Hematopoietic multipotent progenitor cell treated with erythropoietin and hydrocortisone succinate and interleukin-3 and kit ligand, for 15 days (in vitro differentiated cells): ENCODE measurements around the gene HTRA3.

Experiments used
- DNase-seq: peaks from one replicate; pipeline ENCODE4 v3.0.0-alpha.2; 2015; ENCODE audit warnings: low spot score

The HTRA3 gene

GRCh38 chr4:8280158-8280875 is 10.8 kb downstream of the HTRA3 start:
- DNase-seq: no peak

GRCh38 chr4:8280876-8281440 is 11.4 kb downstream of the HTRA3 start:
- DNase-seq: no peak

- DNase-seq: no peak
These were observed 12.1 kb downstream of the HTRA3 start for GRCh38 chr4:8281519-8282133.

- DNase-seq: no peak
These were observed 12.6 kb downstream of the HTRA3 start for GRCh38 chr4:8282134-8282641.

- DNase-seq: no peak
These were observed 13.2 kb downstream of the HTRA3 start for GRCh38 chr4:8282742-8283141.

- DNase-seq: no peak
These were observed 13.6 kb downstream of the HTRA3 start for GRCh38 chr4:8283161-8283560.

- DNase-seq: no peak
These were observed 14.1 kb downstream of the HTRA3 start for GRCh38 chr4:8283631-8284121.

GRCh38 chr4:8284391-8284790 is 14.8 kb downstream of the HTRA3 start:
- no peak for DNase-seq

GRCh38 chr4:8285143-8285975 is 15.8 kb downstream of the HTRA3 start:
- DNase-seq: no peak

GRCh38 chr4:8285976-8286718 is 16.6 kb downstream of the HTRA3 start:
- no peak for DNase-seq

GRCh38 chr4:8286719-8287342 is 17.3 kb downstream of the HTRA3 start:
- DNase-seq: no peak

GRCh38 chr4:8287343-8288280 is 18.1 kb downstream of the HTRA3 start:
- no peak for DNase-seq

- DNase-seq: no peak
These were observed 19.7 kb downstream of the HTRA3 start for GRCh38 chr4:8289151-8289750.

GRCh38 chr4:8289956-8290700 is 20.6 kb downstream of the HTRA3 start:
- no peak for DNase-seq

GRCh38 chr4:8290701-8290970 is 21.1 kb downstream of the HTRA3 start:
- DNase-seq: no peak

GRCh38 chr4:8291036-8291682 is 21.6 kb downstream of the HTRA3 start:
- DNase-seq: no peak

GRCh38 chr4:8291701-8292477 is 22.3 kb downstream of the HTRA3 start:
- DNase-seq: no peak
